22Rv1 (cell line): ENCODE data around the gene EME2.

Experiments
- CTCF ChIP-seq: fragments of 450-650 bp; IDR thresholded peaks from 2 replicates; pipeline ENCODE4 v1.5.1; 2017; ENCODE audit warnings: mild to moderate bottlenecking
- ZFX ChIP-seq: fragments of 450-650 bp; IDR thresholded peaks from 2 replicates; pipeline ENCODE4 v1.6.1; 2017; ENCODE audit warnings: antibody characterized with exemption, borderline replicate concordance

DNA sequence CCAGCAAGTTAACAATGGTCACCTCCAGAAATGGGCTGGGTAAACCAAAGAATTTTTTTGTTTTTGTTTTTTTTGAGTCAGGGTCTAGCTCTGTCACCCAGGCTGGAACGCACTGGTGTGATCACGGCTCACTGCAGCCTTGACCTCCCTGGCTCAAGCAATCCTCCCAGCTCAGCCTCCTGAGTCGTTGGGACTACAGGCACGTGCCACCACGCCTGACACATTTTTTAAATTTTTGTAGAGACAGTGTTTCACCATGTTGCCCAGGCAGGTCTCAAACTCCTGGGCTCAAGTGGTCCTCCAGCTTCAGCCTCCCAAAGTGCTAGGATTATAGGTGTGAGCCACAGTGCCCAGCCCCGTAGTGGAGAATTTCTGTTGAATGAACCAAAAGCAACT is 8.1 kb downstream of the EME2 start:
- no peak for TF ChIP-seq CTCF
- no peak for TF ChIP-seq ZFX
